Stimulated activated CD8-positive, alpha-beta memory T cell treated with anti-CD3 and anti-CD28 coated beads, Interleukin-7, amount 100 ng/mL, for 24 hours (primary cell): Measurements from ENCODE around the gene RET.
"Not testable (repeated sequence)": the region's sequence is repeated elsewhere in the genome, so short reads cannot be mapped to it uniquely, and the experiment has no call there.

Source experiments
- DNase-seq: peaks from one replicate; pipeline ENCODE4 v3.0.0-alpha.2; 2020; ENCODE audit warnings: low read depth

RET gene

DNA sequence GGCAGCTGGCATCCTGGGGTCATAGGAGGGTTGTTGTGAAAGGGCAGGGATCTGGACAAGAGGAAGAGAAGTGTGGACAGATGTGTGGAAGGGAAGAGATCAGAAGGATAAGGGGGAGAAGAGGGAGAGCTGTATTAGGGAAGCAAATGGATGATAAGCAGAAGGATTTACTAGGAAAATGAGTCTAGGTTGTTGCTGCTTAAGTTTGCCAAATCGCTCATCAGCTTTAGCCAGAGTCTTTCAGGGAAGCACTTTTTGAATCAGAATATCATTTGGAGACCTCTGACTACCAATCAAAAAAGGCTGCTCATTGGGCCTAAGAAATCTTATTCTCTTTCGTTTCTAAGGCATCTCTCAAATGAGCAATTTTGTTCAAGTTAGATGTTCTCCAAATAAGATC is 58.8 kb downstream of the RET start:
- DNase-seq, result no peak

DNA sequence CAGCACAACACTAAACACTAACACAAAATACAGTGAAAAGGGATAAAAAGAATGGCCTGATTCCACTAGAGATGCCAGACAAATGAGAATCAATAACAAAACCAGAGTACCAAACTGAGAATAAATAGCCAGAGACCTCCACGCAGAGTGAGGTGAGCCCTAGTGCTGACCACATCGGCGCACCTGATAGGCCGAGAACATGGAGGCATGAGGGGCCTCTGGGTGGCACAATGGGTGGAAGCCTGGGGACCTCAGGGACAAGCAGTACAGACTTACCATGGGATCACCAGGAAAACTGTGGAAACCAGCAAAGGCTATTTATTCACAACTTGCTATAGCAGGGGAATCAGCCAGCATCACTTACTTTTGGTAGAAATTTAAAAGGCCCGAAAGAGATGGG is 59.6 kb downstream of the RET start:
- no peak for DNase-seq

DNA sequence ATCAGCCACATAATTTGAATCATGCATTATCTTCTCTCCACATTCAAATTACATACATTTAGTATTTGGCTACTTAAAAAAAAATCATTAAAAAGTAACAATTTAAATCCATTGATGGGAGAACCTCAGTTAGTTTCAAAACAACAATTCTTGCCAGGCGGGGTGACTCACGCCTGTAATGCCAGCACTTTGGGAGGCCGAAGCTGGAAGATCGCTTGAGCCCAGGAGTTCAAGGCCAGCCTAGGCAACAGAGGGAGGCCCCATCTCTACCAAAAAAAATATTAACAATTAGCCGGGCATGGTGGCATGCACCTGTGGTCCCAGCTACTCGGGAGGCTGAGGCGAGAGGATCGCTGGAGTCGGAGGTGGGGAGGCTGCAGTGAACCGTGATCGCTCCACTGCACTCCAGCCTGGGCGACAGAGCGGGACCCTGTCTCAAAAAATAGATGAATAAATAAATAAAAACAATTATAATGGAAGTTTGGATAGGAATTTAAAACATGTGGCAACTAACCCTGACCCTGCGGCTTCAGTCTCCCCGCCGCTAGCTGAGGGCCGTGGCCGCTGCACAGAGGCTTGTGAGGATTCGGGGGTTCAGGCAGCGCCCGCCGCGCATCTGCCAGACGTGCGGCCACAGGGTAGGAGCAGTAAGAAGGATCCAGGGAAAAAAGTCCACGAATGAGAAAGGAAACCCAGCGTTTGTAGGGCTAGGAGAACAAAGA is 60.3 kb downstream of the RET start:
- DNase-seq, result no peak

DNA sequence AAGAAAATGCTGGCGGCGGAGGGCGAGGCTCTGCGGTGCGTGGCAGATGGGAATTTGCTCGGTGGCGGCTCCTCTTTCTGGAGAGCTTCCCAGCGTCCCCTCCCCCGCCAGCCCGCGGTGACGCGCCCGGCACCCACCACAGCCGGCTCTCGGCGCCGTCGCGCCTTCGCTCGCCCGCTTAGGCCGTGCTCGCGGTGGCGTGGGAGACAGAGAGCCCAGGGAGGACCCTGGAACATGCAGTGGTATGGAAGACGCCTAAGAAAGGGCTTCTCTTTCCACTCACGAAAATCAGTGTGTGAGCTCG is 60.8 kb downstream of the RET start:
- no peak for DNase-seq

DNA sequence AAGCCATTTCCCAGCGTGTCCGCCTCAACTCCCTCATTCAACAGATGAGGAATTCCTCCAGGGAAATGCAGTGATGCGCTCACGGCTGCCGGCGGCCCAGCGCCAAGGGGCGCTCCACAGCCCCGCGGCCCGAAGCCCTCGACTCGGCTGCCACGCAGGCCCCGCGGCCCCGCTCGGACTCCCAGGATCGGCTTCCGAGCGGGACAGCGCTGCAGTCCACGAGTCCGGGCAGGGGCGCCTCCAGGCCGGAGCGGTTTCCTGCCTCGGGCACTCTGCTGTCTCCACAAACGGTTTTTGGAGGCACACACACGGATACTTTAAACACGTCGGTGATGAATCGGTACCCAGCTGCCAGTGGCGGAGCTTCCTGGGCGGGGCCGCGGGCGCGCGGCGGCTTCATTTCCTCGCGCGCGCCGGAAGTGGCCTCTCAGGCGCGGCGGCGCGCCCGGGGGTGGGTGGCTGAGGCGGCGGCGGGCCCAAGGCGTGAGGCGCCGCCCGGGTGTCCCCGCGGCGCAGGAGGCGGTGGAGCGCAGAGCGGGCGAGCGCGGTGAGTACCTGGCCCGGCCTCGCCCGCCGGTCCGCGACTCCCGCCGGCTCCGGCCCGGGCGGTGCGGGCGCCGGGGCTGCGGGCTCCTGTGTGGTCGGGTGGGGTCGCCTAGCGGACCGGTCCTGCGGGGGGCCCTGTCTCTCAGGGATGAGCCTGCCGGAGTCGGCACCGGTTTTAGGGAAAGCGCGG is 61.3 kb downstream of the RET start, which contains the start of gene CSGALNACT2:
CSGALNACT2 (plus strand) TSS at position 425 of the 736 bp plus-strand sequence. CDS start 16,705 bp downstream, outside the sequence.
- peak; percentile 80 for DNase-seq

DNA sequence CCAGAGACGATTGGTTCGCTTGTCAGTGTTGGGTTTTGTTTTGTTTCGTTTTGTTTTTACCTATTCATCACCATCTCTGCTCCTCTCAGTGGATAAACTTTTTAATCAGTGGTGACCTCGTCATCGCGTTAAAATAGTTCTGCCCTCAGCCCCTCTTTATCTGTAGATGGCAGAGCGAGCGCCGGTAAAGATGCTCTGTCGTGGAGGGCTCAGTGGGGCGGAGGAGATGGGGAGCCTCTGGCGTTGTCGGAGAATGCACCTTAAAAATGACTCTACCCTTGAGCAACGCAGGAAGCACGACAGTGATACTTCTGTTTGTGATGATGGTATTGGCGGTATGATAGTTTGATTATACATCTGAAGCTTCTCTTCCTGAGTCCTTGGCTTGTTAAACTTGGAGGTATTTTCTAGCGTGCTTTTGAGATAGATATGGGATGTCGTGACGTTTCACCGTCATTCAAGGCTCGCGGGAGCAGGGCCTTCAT is 61.9 kb downstream of the RET start:
- DNase-seq, result peak; percentile 38

DNA sequence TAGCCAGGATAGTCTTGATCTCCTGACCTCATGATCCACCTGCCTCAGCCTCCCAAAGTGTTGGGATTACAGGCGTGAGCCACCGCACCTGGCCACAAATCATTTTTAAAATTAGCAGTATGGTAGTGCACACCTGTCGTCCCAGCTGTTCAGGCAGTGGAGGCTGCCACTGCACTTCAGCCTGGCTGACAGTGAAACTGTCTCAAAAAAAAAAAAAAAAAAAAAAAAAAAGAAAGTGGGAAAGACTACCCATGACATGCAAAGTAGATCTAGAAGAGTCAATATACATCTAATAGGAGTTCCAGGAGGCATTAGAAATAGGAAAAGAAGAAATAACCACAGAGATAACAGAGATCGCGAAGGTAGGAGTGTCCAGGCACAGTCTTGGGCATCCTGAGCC is 64.6 kb downstream of the RET start:
- no peak for DNase-seq

DNA sequence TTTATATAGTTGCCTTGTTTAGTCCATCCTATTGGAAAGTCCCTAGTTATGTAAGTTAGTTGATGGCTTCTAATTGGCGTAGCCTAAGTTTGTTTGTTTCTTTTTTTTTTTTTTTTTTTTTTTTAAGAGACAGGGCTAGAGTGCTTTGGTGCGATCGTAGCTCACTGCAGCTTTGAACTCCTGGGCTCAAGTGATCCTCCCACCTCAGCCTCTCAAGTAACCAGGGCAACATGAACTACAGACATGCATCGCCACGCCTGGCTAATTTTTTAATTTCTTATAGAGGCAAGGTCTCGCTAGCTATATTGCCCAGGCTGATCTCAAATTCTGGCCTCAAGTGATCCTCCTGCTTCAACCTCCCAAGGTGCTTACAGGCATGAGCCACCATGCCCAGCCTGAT is 68.4 kb downstream of the RET start:
- DNase-seq, result no peak

DNA sequence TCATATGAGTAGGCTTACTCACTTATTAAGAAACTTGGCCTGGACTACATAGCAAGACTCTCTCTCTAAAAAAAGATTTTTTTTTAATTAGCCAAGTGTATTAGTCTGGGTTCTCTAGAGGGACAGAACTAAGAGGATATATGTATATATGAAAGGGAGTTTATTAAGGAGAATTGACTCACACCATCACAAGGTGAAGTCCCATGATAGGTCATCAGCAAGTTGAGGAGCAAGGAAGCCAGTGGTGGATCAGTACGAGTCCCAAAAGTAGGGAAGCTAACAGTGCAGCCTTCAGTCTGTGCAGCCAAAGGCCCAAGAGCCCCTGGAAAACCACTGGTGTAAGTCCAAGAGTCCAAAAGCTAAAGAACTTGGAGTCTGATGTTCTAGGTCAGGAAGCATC is 69.1 kb downstream of the RET start:
- DNase-seq, result not testable (repeated sequence)

DNA sequence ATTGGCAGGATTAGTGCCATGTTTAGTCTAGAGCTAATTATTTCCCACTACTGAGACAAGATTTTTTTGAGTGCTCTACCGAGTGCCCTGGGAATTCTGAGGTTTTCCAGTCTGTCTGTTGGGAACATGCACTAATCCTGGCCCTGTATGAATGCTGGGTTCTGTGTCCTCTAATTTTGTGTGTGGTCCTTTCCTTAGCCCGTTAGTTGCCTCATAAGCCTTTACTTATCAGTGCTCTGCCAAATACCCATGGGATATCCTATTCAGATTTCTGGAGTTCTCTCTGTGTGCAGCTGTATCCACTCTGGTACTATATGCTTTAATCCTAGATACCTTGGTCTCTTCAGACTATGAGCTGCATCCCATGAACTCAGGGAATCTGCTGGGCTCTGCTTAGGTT is 74.5 kb downstream of the RET start:
- no peak for DNase-seq

DNA sequence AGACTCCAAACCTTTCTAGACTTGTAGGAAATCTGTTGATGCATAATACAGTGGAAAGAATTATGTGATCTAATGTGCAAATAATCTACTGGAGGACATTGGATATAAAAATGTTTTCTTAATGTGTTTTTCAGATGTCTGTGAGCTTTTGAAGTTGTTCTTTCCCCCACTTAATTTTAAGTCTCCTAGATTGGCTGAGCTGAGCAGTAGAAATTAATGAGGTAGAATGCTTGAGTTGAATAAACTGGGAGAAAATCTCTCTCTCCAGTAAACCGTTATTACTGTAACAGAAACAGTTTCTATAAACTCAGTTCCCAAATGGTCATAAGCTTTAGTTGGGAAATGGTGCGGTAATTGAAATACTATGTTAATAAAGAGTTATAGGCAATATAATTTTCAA is 77.0 kb downstream of the RET start:
- DNase-seq, result no peak

DNA sequence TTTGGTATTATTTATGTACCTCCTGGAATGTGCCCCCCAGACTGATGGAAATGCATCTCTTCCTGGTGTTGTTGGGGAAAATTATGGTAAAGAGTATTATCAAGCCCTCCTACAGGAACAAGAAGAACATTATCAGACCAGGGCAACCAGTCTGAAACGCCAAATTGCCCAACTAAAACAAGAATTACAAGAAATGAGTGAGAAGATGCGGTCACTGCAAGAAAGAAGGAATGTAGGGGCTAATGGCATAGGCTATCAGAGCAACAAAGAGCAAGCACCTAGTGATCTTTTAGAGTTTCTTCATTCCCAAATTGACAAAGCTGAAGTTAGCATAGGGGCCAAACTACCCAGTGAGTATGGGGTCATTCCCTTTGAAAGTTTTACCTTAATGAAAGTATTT is 78.4 kb downstream of the RET start:
- DNase-seq, result no peak

DNA sequence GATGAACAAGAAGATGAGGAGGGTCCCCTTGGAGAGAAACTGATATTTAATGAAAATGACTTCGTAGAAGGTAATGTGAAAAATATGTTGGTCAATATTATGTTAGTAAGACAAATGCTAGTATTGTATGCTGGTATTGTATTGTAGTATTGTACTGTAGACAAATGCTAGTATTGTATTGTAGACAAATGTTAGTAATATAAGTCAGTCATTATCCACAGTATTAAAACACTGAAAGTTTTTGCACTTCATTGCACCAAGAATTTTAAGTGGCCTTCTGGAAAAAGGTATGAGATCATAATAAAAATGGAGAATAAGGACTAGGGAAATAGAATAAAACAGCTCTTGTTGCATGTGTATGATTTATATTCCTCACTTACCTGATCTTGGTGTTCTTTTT is 78.9 kb downstream of the RET start:
- DNase-seq, result no peak

DNA sequence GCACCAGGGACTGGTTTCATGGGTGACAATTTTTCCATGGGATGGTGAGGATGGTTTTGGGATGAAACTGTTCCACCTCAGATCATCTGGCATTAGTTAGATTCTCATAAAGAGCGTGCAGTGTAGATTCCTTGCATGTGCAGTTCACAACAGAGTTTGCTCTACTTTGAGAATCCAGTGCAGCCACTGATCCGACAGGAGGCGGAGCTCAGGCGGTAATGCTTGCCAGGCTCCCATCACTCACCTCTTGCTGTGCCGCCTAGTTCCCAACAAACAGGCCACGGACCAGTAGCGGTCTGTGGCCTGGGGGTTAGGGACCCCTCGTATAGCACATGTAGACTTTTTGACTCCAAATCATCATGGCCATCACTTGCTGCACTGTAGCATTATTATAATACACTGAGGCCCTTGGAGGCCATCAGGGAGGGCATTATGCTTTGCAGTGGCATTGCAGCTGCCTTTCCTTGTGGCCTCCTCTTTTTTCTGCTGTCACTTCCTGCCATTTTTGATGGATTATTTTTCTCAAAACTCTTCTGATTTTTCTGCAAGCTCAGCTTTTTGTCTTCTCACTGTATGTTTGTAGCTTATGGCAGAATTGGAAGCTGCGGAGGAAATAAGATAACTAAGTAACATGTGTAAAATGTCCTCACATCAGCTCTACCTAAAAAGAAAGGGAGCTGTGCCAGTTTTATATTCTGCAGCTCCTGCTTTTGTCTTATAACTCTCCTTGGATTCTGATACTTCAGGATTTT is 79.9 kb downstream of the RET start:
- DNase-seq, result no peak

DNA sequence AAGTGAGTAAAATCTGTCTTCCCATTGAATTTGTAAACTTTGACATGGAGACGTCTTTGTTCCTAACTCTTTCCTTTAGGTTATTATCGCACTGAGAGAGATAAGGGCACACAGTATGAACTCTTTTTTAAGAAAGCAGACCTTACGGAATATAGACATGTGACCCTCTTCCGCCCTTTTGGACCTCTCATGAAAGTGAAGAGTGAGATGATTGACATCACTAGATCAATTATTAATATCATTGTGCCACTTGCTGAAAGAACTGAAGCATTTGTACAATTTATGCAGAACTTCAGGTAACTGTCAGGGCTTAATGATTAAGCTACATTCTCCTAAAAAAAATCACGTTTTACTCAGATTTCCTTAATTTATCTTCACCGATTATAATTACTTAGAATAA is 81.8 kb downstream of the RET start:
- no peak for DNase-seq

DNA sequence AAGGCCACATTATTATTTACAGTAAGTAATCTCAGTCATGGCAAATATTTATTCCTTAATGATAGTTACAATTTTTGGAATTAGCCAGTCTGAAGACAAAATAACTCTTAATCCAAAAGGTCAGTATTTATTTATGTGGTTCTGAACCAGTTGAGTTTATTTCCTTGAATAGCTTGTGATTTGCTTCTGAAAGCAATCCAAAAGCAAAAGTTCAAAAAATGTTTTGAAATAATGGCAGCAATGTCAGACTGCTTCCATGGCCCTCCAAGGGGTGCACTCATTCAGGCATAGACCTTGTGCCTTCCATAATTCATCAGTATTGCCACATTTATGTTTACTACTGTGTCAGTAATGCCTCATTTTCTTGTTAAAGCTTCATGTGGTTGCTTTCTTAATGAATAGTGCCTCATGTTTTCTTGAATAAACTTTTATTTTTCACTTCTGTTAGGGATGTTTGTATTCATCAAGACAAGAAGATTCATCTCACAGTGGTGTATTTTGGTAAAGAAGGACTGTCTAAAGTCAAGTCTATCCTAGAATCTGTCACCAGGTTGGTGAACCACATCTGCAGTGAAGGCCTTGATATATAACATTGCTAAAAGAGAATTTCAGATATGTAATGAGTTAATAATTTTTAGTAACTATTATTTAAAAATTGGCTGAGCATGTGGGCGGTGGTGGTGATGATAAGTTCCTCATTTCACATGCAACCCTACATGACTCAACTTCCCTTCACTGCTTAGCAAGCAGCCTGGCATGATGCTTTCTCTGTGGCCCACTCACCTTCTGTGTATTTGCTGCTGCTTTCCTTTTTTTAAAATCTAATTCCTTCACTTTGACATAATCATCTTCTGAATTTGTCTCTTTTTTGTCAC is 83.4 kb downstream of the RET start:
- DNase-seq, result no peak

DNA sequence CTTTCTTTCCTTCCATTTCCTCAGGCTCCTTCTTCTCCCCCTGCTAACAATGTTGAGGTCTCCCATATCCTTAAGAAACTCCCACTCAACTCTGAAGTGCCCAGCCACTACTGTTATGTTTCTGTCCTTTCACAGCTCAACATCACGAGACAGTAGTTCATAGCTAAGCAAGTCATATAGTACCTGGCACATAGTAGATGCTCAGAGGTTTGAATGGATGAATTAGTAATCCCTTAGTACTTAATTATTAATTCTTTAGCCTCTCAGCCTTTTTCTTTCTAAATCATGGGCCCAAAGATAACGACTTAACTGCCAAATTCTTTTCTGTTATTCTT is 84.0 kb downstream of the RET start:
- no peak for DNase-seq

DNA sequence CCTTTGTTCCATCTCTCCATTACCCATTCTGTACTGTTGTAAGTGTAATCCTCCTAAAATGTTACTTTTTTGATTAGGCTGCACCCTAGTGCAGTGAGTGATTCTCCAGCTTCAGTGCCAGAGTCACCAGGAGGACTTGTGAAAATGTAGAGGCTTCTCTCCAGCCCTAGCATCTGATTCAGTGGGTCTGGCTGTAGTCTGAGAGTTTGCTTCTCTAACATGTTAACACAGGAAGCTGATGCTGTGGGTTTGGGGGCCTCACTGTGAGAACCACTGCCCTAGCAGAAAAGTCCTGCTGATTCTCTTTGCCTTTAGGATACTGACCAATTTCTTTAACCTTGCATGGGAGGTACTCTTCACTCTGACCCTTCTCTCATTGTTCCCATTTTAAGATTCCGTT is 85.7 kb downstream of the RET start:
- no peak for DNase-seq

DNA sequence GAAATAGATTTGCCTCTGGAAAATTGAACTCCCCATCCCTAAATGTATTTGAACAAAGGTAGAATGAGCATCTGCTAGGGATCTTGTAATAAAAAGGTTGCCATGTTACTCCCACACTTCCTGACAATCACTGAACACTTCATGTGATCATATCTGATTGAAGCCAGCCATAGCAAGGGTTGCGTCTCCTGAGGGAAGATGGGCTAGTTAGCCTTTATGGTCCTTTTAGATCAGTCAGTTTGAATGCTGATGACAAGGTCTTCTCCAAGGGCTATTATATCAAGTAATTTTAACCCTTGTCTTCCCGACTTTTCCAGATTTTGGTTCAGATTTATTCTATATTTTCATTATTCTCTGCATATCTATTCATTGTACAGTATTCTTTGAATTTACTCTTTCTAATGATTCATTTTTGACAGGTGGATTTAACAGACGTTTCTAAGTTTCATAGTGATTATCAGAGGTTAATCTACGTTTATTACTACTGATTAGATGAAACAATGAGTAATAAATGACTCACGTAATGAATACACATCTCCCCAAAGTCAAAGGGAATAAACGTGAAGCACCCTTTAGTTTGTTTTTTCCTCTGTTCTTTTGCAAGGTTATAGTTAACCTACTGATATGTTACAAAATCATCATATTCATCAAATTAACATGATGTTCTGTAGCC is 89.5 kb downstream of the RET start:
- no peak for DNase-seq

DNA sequence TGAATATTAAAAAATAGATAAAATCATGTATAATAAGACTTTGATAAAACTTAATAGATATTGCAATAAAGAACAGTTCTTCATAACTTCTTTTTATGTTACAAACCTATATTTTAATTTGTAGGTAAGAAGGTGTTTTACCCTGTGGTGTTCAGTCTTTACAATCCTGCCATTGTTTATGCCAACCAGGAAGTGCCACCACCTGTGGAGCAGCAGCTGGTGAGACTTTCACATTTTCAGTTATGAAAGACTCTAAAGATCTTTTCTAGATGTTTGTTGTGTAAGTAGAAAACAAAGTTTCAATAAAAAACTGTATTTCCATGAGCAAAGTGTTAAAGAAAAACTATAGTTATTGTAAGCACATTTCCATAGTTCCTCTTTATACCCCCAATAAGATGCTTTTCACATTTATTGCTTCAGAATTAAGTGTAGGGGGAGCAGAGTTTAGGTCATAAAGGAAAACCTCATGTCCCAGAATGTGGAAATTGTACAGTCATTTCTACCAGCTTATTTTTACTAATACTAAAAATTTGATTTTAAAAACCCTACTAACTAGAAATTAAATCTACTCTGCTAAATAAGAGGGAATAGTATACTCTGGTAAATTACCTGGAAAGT is 90.1 kb downstream of the RET start:
- DNase-seq, result no peak

DNA sequence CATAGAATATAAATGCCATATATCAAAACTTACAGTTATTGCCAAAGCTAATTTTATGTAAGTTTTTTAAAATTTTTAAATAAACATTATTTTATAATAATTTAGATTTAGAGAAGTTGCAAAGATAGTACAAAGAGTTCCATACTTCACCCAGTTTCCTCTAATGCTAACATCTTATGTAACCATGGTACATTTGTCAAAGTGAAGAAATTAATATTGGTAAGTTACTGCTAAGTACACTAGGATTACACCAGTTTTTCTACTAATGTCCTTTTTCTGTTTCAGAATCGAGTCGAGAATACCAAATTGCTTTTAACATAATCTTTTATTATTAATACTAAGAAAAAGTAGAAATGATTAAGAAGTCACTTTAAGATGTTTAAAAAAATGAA is 90.6 kb downstream of the RET start:
- no peak for DNase-seq
